ENCODE data around the gene PTPRO.

Gene PTPRO

GRCh38 chr12:15646581-15646980 is 324.3 kb downstream of the PTPRO start:
- no peak for DNase-seq (ENCODE audit: low spot score)

All from cerebellar cortex (tissue), 1 donor.